NAMALWA (cell line): ENCODE data around the gene ARHGAP23.
A peak's percentile ranks its signal among the peaks of the same experiment; 100 is the strongest.

Experiments
- DNase-seq: peaks from one replicate; pipeline ENCODE4 v3.0.0-alpha.2; 2015; ENCODE audit warnings: low spot score

Gene ARHGAP23

DNA sequence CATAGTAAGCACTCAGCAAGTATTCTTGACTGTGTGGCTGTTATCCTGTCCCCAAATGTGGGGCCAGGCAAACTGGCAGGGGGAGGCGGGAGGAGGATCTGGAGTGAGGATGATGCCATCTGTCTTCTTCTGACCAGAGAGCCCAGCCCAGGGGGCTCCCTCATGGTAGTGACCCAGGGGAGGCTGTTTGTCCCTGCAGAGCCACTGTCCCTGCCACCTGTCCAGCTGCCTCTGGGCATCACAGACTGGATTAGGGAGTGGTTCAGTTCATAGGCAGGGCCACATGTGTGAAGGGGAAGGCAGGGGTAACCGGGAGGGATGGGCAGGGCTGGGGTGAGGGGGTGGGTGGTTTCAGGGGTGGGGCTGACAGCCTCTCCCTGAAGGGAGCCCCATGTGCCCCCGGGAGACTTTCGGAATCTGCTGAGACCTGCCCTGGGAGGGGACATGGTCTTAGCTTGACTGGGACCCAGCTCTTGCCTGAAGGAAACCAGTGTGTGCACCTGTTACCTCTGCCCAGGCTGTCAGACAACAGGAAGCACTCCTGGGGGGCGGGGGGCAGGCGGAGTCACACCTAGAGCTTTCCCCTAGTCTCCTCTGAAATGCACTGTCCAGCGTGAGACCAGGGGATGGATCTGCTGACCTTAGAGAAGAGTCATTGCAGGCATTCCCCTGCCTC lies 15.2 kb downstream of the ARHGAP23 start:
- DNase-seq = no peak

DNA sequence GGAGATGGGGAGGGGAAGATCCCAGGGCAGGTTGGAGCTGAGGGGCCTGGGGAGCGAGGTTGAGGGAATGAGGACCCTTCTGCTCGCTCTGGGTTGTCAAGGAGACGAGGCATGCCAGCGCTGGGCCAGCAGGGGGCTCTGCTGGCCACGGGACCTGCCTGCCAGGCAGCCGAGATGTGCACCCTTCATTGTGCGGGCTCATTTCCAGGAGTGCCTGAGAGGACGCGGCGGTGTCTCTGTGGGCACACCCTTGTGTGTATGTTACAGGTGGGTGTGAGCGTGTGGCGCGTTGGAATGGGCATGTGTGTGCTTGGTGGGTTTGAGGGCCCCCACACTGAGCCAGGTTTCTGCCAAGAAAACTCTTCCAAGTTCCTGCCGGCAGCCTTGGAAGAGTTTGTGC lies 15.9 kb downstream of the ARHGAP23 start:
- peak; percentile 72 for DNase-seq

DNA sequence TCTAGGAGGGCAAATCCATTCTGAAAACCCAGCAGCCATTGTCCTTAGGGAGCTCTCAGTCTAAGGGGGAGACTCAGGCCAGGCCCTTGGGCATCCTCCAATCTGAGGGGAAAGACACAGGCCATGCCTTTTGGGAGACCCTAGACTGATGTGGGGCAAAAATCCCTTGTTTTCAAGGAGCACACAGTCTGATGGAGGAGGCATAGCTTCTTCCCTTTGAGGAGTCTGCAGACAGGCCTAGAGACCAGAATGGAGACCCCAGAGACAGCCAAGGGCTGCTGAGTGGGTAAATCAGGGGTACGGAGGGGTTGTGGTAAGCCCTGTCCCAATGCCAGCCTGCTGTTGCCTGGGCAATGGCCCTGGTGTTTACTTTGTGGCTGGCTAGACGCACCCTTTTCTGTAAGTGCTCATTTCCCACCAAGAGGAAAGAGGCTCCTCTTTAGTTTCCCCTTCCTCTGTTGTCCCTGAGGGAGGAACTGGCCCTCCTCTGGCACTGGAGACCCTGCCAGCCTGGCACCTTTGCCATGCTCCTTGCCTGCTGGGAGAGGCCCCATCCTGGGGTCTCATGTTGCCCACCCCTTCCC lies 19.3 kb downstream of the ARHGAP23 start:
- DNase-seq = no peak

DNA sequence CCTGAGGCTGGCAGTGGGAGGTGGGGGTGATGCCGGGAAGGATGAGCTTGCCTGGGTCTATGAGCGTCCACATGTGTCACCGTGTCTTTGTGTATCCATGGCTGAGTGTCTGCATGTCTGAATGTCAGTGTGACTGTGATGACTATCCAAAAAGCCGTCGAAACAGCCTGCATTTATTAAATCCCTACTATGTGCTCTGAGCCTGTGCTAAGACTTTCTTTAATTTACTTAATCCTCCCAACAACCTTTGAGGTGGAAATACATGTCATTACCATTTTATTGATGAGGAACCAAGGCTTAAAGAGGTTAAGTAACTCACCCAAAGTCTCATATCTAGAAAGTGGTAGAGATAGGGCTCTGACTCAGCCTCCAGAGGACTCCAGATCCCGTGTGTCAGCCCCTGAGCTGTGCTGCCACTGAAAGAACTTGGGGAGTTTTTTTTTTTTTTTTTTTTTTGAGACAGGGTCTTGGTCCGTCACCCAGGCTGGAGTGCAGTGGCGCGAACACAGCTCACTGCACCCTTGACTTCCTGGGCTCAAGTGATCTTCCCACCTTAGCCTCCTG lies 20.0 kb downstream of the ARHGAP23 start:
- no peak for DNase-seq

DNA sequence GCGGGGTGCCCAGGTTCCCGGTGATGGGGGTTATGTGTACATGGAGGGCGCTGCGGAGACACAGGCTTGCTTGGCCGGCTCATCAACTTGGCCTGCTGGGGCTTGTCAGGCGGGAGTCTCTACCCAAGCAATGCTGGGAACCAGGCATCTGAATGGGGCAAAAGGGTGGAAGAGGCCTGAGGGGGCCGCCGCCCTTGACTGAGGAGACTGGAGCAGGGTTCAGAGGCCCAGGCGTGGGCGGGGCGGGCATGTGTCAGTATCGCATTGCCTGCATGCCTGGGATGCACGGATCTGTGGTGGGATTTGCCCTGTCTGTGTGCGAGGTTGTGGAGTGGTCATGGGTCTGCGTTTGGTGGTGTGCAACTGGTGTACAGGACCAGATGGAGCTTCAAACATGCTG lies 21.1 kb downstream of the ARHGAP23 start:
- no peak for DNase-seq

DNA sequence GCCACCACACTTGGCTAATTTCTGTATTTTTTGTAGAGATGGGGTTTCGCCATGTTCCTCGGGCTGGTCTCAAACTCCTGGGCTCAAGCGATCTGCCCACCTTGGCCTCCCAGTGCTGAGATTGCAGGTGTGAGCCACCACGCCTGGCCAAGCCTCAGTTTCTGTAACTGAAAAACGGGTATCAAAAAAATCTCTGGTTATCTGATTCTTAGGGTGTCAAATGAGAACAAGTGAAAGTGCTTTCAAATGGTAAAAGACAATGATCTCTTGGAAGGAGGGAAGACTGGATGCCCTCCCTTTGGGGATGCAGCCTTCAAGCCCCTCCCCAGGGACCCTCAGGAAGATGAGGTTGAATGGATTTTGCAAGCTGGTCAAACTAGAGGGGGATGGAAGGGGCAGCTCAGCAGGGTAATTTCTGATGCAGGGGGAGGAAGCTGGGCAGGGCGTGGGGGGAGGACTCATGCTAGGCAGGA lies 22.3 kb downstream of the ARHGAP23 start:
- no peak for DNase-seq

DNA sequence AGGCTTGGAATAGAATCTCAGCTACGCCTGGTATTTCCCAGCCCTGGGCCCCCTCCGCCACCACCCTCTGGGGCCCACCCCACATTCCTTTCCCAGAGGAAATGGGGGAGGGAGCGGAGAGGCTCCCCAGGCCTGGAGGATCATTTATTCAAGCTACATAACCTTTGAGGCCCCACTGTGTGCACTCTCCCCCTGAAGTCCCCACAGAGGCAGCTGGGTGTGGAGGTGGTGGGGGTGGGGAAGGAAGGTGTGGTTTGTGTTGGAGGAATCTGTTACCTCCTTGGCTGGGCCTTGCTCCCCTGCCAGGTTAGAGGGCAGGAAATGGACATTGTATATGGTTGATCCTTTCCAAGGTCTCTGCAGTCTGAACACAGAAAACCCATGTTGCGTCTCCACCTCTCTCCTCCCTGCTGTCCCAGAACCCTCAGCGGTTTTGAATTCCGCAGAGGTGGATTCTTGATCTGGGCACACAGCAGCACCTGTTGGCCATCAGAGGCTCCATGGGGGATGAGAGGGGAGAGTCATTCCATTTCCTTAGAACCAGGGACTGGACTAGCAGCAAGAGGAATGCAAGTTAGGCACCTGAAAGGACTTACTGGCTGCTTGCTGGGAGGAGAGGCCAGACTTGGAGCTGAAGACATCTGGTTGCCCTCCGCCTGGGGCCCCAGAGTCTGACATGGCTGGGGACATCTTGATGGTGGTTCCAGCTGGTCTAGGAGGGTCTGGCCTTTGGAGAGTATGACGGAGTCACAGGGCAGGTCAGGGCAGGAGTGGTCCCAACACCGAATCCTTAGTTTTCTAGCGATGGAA lies 23.0 kb downstream of the ARHGAP23 start:
- DNase-seq = no peak

DNA sequence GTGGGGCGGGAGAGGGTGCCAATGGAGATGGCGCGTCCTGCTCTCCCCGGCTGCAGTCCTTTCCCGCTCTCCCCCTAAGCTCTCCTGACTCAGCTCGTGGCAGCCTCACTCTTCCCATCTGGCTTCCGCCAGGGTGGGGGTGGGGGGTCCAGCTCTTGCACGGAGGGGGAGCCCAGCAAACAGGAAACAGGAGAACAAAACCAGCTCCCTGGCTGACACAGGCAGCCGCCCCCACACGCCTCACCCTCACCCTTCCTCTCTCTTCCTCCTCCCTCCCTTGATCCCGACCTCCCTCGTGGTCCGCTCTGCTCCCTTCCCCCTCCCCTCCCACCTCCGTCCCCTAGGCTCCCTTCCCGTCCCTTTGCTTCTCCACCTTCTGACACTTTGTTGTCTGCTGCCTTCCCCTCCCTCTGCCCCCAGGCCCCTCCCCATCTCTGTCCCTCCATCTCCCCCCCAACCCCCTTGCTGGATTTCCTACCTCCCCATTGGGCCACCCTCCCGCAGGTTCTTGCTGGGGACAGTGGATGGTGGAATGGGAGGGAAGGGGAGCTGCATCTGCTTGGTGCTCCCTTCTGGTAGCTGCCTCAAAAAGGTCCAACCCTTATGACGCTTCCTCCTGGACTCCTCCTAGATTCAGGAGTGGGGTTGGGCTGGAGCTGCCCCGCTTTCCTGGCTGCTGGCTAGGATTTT lies 23.7 kb downstream of the ARHGAP23 start:
- DNase-seq = no peak

DNA sequence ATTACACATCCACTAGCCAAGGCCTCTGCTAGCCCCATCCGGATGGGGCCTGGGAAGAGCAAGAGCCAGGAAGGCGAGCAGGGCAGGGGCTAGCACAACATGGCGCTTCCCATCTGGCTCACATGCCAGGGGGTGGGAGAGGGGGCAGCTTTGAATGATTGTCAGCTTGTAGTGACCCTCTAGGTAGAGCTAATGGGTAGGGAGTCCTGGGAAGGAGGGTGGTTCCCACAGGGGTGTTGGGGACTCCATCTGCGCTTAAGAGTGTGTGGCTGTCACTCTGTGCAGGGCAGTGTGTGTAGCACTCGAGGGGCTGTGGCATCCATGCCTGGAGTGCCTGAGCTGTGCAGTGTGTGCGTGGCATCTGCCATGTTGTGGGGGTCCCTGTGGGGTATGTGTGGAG lies 24.5 kb downstream of the ARHGAP23 start:
- DNase-seq = no peak

DNA sequence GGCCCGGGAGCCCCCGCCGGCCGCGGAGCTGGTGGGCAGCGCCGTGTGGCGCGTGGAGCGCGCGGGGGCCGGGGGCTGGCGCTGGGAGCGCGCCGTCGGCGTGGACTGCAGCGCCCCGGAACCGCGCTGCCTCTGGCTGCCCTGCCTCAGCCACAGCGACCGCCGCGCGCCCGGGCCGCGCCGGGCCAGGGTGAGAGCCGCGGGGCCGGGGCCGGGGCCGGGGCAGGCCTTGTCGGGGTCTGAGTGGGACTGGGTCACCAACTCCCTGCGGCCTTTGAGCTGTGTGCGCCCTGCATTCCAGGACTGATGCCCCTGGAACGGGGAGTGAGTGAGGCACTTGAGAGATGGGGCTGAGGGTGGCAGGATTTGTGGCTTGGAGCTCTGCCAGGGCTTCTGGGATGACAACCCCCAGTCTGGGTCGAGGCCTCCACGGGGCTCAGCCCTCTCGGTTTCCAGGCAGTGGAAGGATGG lies 25.7 kb downstream of the ARHGAP23 start:
- no peak for DNase-seq

DNA sequence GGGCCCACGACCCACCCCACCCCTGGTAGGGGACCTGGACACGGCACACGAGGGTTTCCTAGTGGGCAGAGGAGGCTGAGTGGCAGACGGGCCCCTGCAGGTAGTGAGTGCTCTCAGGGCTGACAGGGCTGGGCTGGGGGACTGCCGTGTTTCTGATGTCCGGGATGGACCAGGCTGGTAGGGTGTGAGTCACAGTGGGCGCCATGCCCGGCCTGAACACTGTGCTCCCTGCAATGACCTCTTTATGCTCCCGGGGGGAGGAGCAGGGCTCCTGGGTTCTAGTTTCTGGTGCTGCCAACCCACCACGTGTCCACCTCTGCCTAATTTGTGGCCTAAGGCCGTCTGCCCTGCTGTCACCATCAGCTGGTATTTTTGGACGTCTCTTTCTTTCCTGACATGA lies 26.3 kb downstream of the ARHGAP23 start:
- no peak for DNase-seq

DNA sequence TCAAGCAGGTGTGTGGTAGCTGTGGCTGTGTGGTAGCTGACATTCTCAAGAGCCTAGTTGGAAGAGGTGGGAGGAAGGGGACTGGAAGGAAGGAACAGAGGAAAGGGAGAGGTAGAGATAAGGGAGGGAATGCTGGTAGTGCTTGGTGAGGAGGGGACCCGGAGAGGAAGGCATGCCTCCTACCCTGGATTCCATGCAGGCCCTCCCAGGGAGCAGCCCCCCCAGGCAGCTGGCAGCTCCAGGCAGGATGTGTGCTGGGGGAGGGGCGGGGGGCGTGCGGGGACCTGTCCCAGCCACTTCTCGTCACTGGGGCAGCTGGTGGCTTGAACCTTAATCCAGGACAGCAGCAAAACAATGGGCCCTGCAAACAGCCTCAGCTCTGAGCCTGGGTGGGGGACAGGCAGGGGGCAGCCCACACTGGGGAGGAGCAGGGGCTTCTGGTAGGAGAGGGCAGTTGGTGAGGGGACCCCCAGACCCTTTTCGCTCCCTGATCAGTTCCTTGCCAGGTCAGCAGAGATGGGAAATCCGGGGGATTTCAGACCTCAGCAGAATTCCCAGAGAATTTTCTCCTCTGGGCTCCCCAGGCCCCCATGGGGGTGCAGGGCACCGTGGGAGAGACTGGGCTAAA lies 27.1 kb downstream of the ARHGAP23 start:
- DNase-seq = no peak

DNA sequence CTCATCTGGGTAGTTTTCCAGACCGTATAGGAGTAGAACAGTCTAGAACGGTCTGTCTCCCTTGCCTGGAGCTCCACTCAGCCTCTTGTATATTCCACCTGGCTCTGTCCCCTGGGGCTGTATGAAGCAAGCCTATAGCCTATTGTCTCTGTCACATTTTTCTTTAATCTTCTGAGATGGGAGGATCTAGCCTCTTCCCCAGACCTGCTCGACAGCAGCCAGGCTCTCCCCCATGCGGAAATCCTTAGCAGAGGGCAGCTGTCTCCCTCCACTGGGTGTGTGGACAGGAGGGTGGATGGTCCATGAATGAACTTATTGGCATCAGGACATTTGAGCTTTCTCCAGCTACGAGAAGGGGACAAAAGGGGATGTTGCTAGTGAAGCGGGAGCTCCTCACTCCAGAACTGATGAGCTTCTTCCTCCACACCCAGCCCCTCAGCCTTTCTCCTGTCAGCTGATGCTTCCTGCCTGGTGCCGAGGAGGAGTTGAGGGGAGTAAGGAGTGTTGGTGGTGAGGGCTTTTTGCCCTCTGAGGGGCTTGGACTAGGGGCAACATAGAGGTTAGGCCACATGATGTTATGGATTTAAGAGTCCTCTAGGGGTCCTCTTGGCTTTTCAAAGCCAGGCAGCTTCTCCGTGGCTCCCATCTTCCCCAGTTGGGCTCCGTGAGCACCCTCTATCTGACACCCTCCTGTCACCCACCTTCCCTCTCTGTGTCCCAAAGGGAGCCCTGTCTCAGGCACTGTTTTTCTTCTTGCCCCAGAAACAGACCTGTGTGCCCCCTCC lies 28.0 kb downstream of the ARHGAP23 start:
- DNase-seq = no peak

DNA sequence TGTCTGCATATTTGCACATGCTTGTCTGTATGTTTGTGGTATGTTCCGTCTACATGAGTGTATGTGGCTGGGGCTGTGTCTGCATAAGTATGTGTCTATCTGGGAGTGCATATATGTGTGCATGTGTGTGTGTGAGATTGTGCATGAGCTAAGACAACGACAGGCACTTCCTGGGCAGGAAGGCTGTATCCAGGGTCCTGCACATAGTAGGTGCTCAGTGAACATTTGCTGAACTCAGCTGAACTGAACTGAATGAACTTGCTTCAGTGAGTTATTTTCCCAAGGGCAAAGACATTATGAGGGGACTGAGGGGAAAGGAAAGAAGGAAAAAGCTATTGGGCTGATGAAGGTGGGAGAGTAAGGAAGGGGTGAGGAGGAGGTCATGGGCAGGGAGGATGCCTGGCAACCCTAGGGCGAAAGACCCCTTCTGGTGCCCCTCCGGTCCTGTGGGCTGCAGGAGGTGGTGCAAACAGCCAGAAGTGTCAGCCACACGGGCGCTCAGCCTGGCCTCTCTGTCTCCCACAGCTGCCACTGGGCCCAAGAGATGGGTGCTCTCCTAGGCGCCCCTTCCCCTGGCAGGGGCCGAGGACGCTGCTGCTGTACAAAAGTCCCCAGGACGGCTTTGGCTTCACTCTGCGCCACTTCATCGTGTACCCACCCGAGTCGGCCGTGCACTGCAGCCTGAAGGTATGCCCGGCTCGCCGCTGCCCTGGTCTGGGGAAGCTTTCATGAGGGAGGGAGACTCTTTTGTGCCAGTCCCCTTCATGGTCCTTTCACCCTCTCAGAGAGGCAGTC lies 29.5 kb downstream of the ARHGAP23 start:
- no peak for DNase-seq

DNA sequence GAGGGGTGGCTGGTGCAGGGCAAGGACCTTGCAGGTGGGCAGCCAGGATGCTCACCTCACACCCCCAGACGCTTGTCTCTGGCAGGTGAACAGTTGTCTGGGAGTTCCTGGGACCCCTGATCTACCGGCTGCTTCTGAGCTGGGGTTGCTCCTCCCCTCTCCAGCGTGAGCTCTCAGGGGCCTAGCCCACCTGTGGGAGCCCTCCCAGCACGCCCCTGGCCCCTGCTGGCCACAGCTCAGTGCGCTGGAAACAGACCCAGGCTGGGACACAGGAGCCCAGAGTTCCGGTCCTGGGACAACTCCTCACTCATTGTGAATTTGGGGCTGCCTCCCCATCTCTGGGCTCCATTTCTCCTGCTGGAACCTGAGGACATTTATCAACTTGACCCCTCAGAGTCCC lies 30.3 kb downstream of the ARHGAP23 start:
- no peak for DNase-seq

DNA sequence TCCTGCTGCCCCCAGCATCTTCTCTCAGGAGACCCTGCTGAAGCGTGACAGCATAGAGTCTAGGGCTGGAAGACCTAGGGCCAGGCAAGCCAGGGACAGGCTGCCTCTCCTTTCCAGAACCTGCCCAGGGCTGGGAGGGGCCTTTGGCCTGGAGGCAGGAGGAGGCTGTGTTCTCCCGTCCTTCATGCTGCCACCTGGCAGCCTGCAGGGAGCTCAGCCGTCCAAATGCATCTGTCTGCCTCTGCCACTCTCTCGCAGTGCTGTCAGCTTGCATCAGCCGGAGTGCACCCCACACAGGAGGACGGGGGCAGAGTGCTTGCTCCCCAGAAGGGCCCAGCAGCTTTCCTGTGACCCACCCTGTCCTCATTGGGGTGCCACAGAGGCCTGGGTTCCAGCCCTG lies 31.3 kb downstream of the ARHGAP23 start:
- DNase-seq = no peak

DNA sequence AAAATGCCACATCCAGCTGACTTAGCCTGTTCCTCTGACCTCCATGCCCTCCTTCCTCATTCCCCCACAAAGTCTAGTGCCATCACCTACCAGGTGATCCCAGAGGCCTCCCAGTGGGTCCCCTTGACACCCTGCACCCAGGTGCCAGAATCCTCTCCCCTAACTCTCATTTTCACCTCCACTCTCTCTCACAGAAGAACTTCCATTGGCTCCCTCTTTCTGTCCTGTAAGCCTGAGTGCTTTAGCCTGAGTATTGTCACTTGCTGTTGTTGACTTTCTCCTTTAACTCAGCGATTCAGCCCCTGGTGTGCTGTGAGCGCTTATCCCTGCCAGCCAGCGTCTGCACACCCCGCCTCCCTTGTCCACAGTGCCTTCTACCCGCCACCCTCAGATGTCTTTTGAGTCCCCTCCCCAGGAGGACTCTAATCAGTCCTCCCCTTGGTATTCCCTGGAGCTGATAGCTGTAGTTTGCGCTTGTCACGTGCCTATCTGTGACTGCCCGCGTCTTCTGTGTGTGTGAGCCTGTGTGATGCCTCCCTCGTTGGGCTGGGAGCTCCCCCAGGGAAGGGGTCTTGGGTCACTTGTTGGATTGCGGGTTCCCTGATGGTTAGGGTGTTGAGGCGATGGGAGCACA lies 31.9 kb downstream of the ARHGAP23 start:
- DNase-seq = no peak

DNA sequence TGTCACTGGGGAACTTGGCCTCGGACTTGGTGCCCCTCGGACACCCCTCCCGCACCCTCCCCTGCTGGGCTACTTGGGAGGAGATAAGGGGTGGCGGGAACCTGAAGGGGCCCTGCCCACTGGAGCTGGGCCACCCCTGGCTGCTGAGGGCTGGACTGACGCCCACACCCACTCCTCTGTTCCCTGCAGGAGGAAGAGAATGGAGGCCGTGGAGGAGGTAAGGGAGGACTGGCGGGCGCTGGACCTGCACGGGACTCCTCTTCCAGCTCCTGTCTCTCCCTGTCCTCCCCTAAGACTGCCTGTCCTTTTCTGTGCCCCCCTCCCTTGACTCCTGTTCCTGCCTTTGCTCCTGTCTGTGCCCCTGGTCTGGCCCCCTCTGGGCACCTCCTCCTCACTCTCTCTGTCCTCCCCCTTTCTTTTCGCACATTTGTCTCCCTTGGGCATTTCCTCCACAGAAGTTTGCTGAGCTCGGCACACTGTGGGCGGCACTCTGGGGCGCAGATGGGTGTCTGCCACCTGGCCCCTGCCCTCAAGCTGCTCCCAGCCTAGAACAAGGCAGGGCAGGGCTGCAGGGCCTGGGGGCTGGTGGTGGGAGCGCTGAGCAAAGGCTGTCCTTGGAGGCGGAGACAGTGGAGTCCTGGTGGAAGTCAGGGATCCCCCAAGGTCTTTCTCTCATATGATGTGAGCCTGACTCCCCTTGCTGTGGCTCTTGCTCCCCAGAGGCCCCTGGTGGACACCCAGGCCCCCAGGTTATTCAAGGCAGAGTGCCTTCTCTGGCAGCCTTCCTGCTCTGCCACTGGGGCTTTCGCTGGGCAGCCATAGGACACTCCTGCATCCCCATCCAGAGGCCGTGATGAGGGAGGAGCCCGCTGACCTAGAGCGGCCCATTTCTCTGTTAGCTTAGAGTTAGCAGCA lies 32.7 kb downstream of the ARHGAP23 start:
- no peak for DNase-seq
